HCT116 (cell line): Measurements from ENCODE around the gene PAQR6. TPM values are rescaled to one million over a fixed set of nuclear protein-coding genes. Genes with fewer than 3 reads are reported as not detected.
A peak's percentile ranks its signal among the peaks of the same experiment; 100 is the strongest.

Experiments
- ATAC-seq: fragments of 200-7000 bp; cut with Tn5 transposase; 2 replicates; pipeline ENCODE4 v1.9.1; 2020; ENCODE audit warnings: mild to moderate bottlenecking, moderate library complexity
- BruUV-seq: library from RNA; stranded (reverse); fragments of 400-500 nt; replicated peaks from 2 replicates; lab custom pipeline; 2021; lab: Mats Ljungman, UMichigan
- CTCF ChIA-PET: fragments of 300-600 bp; sonication (Branson Sonifier 250); formaldehyde crosslinking; loops from one replicate; lab custom pipeline; 2021; ENCODE audit warnings: antibody characterized with exemption; lab: Charles Lee
- POLR2A ChIA-PET: fragments of 300-600, 350-600 bp; sonication (Branson Sonifier 250); formaldehyde crosslinking; loops from one replicate; lab custom pipeline; 2021; ENCODE audit warnings: antibody characterized with exemption; lab: Charles Lee
- RAD21 ChIA-PET, 2 experiments: fragments of 300-600 bp; sonication (Branson Sonifier 250); formaldehyde crosslinking; loops; one replicate each; lab custom pipeline; 2023; ENCODE audit warnings: low total read pairs in 2 of 2; ENCODE audit not compliant: uncharacterized antibody in 2 of 2, unreplicated experiment in 2 of 2, low non-redundant PET in 1 of 2; lab: Charles Lee
- DNase-seq: peaks from one replicate; pipeline ENCODE4 v3.0.0-alpha.2; 2010; ENCODE audit warnings: low read depth, low spot score
- H2AFZ ChIP-seq: fragments of 200-600 bp; shearing (Covaris generic), sonication (generic); 2 replicates; pipeline ENCODE4 v1.6.1; 2017; ENCODE audit warnings: low read depth, mixed run types, mixed read lengths, antibody characterized with exemption, low read length; ENCODE audit not compliant: poor library complexity, severe bottlenecking
- H3K27ac ChIP-seq: 2 replicates; pipeline ENCODE4 v1.5.1; 2012; ENCODE audit warnings: low read depth, low read length
- H3K27me3 ChIP-seq: fragments of 200-600 bp; sonication (generic); 2 replicates; pipeline ENCODE4 v1.6.1; 2016; ENCODE audit warnings: mixed run types, low read length, mixed read lengths; ENCODE audit not compliant: insufficient read depth
- H3K36me3 ChIP-seq, 2 experiments: fragments of 200-500 bp in 1 of 2; fragments of 200-600 bp in 1 of 2; sonication (Bioruptor generic) in 1 of 2; sonication (generic) in 1 of 2; 2 replicates each; pipeline versions ENCODE4 v1.5.1 to v1.6.1; 2014 to 2016; ENCODE audit warnings: low read length in 2 of 2, inconsistent platforms in 1 of 2, mixed read lengths in 1 of 2, mixed run types in 1 of 2; ENCODE audit not compliant: insufficient read depth in 2 of 2, control insufficient read depth in 1 of 2
- H3K4me1 ChIP-seq, 2 experiments: fragments of 200-600 bp in 1 of 2; sonication (generic) in 1 of 2; 2 replicates each; pipeline versions ENCODE4 v1.5.1 to v1.6.1; 2012 to 2017; ENCODE audit warnings: low read length in 2 of 2, inconsistent platforms in 1 of 2, mild to moderate bottlenecking in 1 of 2, mixed read lengths in 1 of 2, mixed run types in 1 of 2, moderate library complexity in 1 of 2; ENCODE audit not compliant: insufficient read depth in 2 of 2, control insufficient read depth in 1 of 2
- H3K4me2 ChIP-seq: fragments of 200-600 bp; sonication (generic); 2 replicates; pipeline ENCODE4 v1.6.1; 2017; ENCODE audit warnings: mixed run types, low read length, mixed read lengths
- H3K4me3 ChIP-seq, 2 experiments: fragments of 200-600 bp in 1 of 2; sonication (generic) in 1 of 2; replicated peaks in 1 of 2; 2 replicates each; pipeline ENCODE4 v1.5.1; 2011 to 2016; ENCODE audit warnings: low read length in 2 of 2, control low read depth in 1 of 2, low read depth in 1 of 2, mild to moderate bottlenecking in 1 of 2, mixed read lengths in 1 of 2, mixed run types in 1 of 2
- H3K79me2 ChIP-seq: fragments of 200-600 bp; sonication (generic); 2 replicates; pipeline ENCODE4 v1.6.1; 2017; ENCODE audit warnings: mild to moderate bottlenecking, mixed run types, low read length, moderate library complexity, mixed read lengths; ENCODE audit not compliant: insufficient read depth
- H3K9ac ChIP-seq: fragments of 200-600 bp; sonication (generic); 2 replicates; pipeline ENCODE4 v1.6.1; 2016; ENCODE audit warnings: low read length, mixed read lengths
- H3K9me2 ChIP-seq: fragments of 200-600 bp; sonication (generic), shearing (Covaris generic); 2 replicates; pipeline ENCODE4 v1.6.1; 2017; ENCODE audit warnings: mixed run types, mild to moderate bottlenecking, moderate library complexity; ENCODE audit not compliant: insufficient read depth
- H3K9me3 ChIP-seq, 2 experiments: fragments of 200-500 bp in 1 of 2; fragments of 200-600 bp in 1 of 2; sonication (Bioruptor generic) in 1 of 2; sonication (generic) in 1 of 2; 2 replicates each; pipeline ENCODE4 v1.6.1; 2014 to 2017; ENCODE audit warnings: low read length in 2 of 2, mixed read lengths in 2 of 2, inconsistent platforms in 1 of 2, low read depth in 1 of 2, mild to moderate bottlenecking in 1 of 2, mixed run types in 1 of 2, moderate library complexity in 1 of 2; ENCODE audit not compliant: control insufficient read depth in 1 of 2, insufficient read depth in 1 of 2
- H4K20me1 ChIP-seq: fragments of 200-600 bp; sonication (generic), shearing (Covaris generic); 2 replicates; pipeline ENCODE4 v1.6.1; 2017; ENCODE audit warnings: mixed run types, mild to moderate bottlenecking, moderate library complexity; ENCODE audit not compliant: insufficient read depth
- EGR1 ChIP-seq: IDR thresholded peaks from 2 replicates; pipeline ENCODE4 v1.6.1; 2012; ENCODE audit warnings: low read depth
- ELF1 ChIP-seq: IDR thresholded peaks from 2 replicates; pipeline ENCODE4 v1.6.1; 2012; ENCODE audit warnings: low read depth, borderline replicate concordance
- FOSL1 ChIP-seq: IDR thresholded peaks from 2 replicates; pipeline ENCODE4 v1.6.1; 2012; ENCODE audit warnings: low read depth
- RAD21 ChIP-seq: IDR thresholded peaks from 2 replicates; pipeline ENCODE4 v1.6.1; 2012; ENCODE audit warnings: low read depth, mild to moderate bottlenecking
- REST ChIP-seq: IDR thresholded peaks from 2 replicates; pipeline ENCODE4 v1.6.1; 2012; ENCODE audit warnings: low read depth
- TCF7L2 ChIP-seq: IDR thresholded peaks from 2 replicates; pipeline ENCODE4 v1.7.0; 2011; ENCODE audit warnings: borderline replicate concordance, inconsistent platforms; ENCODE audit not compliant: insufficient read depth, insufficient read length; ENCODE audit errors: extremely low read depth
- ZFX ChIP-seq: fragments of 450-650 bp; IDR thresholded peaks from 2 replicates; pipeline ENCODE4 v1.6.1; 2017
- intact Hi-C: fragments of 100-400 bp; cut with micrococcal nuclease; formaldehyde crosslinking; loops from 2 replicates; pipeline ENCODE4 v1.10.0; 2022
- total RNA-seq: library from RNA; stranded (reverse); gene quantifications from one replicate; pipeline ENCODE4 v1.2.1, GENCODE V29; 2021; ENCODE audit not compliant: unreplicated experiment
- TF ChIP-seq, protein P1 (sequence below), 3 experiments: fragments of 200-600 bp in 1 of 3; sonication (generic) in 1 of 3; IDR thresholded peaks in 2 of 3; conservative IDR thresholded peaks in 1 of 3; 2 replicates each; pipeline ENCODE4 v1.5.1; 2012 to 2017; ENCODE audit warnings: low read depth in 2 of 3, low read length in 2 of 3, antibody characterized with exemption in 1 of 3, borderline replicate concordance in 1 of 3, control low read depth in 1 of 3, mild to moderate bottlenecking in 1 of 3, mixed read lengths in 1 of 3, mixed run types in 1 of 3, moderate library complexity in 1 of 3; ENCODE audit not compliant: insufficient read depth in 1 of 3

PAQR6 gene
- total RNA-seq, 1 experiment from 2014 or later, result 10.9 TPM

DNA sequence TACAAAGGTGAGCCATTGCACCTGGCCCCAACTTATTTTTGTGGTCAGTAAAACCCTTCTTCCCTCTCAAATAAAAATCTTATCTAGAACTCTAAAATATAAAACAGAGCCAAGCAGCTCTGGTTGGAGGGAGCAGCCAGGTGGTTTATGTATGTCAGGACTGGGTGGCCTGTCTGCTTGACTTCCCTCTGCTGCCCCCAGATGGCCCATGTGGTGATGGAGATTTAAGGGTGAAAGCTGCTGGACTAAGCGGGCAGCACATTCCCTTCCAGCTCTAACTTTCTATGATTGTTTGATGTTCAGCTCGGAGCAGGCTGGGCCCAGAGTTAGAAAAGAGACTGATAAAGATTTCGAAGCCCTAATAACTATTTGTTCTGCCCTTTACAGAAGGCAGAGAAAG is 11.9 kb upstream of the PAQR6 start:
- POLR2A ChIA-PET, result no interaction called here
- H3K27me3 ChIP-seq, result no peaks in the 10 kb centered on the region
- H3K4me3 ChIP-seq, result no peak overlapping the region
- H2AFZ ChIP-seq, result no peak overlapping the region
- no peaks in the 10 kb centered on the region for H3K9me2 ChIP-seq
- no peaks in the 10 kb centered on the region for H3K9me3 ChIP-seq
- H3K79me2 ChIP-seq, result peaks cover 11% of the 10 kb centered on the region; the same call in 1 of the 2 replicates
- H3K36me3 ChIP-seq, result peaks cover 66% of the 10 kb centered on the region in 2 experiments
- H3K4me2 ChIP-seq, result no peak overlapping the region
- H3K27ac ChIP-seq, result no peak overlapping the region
- no peak for TF ChIP-seq RAD21
- TF ChIP-seq, protein P1, sequence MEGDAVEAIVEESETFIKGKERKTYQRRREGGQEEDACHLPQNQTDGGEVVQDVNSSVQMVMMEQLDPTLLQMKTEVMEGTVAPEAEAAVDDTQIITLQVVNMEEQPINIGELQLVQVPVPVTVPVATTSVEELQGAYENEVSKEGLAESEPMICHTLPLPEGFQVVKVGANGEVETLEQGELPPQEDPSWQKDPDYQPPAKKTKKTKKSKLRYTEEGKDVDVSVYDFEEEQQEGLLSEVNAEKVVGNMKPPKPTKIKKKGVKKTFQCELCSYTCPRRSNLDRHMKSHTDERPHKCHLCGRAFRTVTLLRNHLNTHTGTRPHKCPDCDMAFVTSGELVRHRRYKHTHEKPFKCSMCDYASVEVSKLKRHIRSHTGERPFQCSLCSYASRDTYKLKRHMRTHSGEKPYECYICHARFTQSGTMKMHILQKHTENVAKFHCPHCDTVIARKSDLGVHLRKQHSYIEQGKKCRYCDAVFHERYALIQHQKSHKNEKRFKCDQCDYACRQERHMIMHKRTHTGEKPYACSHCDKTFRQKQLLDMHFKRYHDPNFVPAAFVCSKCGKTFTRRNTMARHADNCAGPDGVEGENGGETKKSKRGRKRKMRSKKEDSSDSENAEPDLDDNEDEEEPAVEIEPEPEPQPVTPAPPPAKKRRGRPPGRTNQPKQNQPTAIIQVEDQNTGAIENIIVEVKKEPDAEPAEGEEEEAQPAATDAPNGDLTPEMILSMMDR (IDR thresholded peaks at IDR 0.05 in 2 of 3, conservative IDR thresholded peaks at IDR 0.05 in 1 of 3; ENCODE audit: borderline replicate concordance in 1 of 3, insufficient read depth in 1 of 3, low read depth in 2 of 3, low read length in 2 of 3), result peak in 2 of 3 experiments; percentile 13 to 24; a peak in 2 of 6 replicates
- H3K4me1 ChIP-seq, result peaks cover 0 to 16% of the 10 kb centered on the region in 2 experiments; a peak in 2 of 4 replicates
- RAD21 ChIA-PET, result no interaction called here
- ATAC-seq (0 out of 2 replicates have a peak, but pooled peaks have one; percentile 36), DNase-seq (no peak)
- BruUV-seq, result no TSS peak
- CTCF ChIA-PET, result interaction anchor here (0.9 kb wide), 1 partner anchor 9 kb away, joined by 3 read pairs; no protein-coding TSS in a partner anchor
- H3K9ac ChIP-seq, result no peak overlapping the region
- intact Hi-C loops, result no loop called here
- no peaks in the 10 kb centered on the region; the same call in 1 of the 2 replicates for H4K20me1 ChIP-seq

DNA sequence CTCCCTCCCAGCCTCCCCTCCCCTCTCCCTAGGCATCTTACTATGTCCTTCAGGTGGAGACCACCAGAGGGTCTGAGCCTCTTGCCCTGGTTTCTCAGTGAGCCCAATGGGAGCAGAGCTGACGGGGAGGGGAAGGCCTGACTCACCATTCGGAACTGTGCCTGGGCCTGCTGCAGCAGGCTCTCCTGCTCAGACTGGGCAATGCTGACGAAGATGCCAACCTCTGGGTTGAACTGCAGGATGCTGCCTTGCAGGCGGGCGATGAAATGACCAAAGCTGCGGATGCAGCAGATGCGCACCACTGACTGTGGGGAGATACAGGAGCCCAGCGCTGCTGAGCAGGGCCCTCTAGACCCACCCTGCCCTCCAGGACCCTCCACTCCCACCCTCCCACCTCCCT is 11.0 kb upstream of the PAQR6 start:
- intact Hi-C loops, result no loop called here
- no peak overlapping the region for H3K27ac ChIP-seq
- RAD21 ChIA-PET, result no interaction called here
- CTCF ChIA-PET, result no interaction called here
- H3K79me2 ChIP-seq, result peaks cover 6% of the 10 kb centered on the region; the same call in 1 of the 2 replicates
- H3K4me2 ChIP-seq, result no peak overlapping the region
- H3K9me2 ChIP-seq, result no peaks in the 10 kb centered on the region
- peaks cover 0 to 16% of the 10 kb centered on the region in 2 experiments; a peak in 2 of 4 replicates for H3K4me1 ChIP-seq
- H3K4me3 ChIP-seq, result no peak overlapping the region
- H3K36me3 ChIP-seq, result peaks cover 65% of the 10 kb centered on the region in 2 experiments
- no peaks in the 10 kb centered on the region for H3K9me3 ChIP-seq
- DNase-seq, result no peak
- H4K20me1 ChIP-seq, result no peaks in the 10 kb centered on the region; the same call in 1 of the 2 replicates
- TF ChIP-seq TCF7L2 (no peak), REST (no peak), ELF1 (no peak), FOSL1 (no peak), RAD21 (no peak), EGR1 (no peak), ZFX (no peak)
- TF ChIP-seq, all 23 proteins: peak for 0
- Histone ChIP-seq H3K27me3 (no peaks in the 10 kb centered on the region), H2AFZ (no peak overlapping the region), H3K9ac (no peak overlapping the region)
- ATAC-seq, result no peak
- POLR2A ChIA-PET, result no interaction called here
- BruUV-seq, result no TSS peak
